ENCODE data around the gene PPM1J.

DNA sequence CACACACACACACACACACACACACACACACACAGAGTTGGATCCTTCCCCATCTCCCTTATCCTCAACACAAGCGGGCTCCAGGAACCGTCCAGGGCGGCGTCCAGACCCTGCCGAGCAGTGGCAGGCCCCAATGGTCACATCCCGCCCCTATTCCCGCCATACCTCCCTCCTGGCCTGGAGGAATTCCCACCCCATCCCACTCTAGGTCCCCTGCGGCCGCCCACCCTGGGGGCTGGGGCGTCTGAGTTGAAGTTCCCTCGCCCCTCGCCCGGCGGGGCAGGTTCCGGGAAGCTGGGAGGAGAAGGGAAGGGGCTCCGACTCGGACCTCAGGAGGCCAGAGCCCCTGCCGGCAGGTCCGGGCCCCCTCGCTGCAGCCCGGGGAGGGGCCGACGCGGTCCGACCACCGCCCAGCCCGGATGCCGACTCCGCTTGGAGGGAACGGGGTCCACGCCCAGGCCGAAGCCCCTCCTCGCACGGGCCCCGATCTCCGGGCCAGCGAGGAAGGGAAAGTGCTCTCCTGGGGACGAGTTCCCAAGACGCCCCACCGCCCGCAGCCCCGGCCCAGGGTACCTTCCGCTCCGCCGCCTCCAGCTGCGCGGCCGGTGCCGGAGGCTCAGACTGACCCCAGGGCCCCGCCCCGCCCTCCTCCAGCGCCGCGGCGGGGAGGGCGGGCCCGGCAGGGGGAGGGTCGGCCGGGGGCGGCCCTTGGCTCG, 8.5 kb downstream of the PPM1J start, which contains the start of gene RHOC:
- TF ChIP-seq EZH2 (IDR thresholded peaks at IDR 0.05; ENCODE audit: borderline replicate concordance): no peak
- TF ChIP-seq, protein P1, sequence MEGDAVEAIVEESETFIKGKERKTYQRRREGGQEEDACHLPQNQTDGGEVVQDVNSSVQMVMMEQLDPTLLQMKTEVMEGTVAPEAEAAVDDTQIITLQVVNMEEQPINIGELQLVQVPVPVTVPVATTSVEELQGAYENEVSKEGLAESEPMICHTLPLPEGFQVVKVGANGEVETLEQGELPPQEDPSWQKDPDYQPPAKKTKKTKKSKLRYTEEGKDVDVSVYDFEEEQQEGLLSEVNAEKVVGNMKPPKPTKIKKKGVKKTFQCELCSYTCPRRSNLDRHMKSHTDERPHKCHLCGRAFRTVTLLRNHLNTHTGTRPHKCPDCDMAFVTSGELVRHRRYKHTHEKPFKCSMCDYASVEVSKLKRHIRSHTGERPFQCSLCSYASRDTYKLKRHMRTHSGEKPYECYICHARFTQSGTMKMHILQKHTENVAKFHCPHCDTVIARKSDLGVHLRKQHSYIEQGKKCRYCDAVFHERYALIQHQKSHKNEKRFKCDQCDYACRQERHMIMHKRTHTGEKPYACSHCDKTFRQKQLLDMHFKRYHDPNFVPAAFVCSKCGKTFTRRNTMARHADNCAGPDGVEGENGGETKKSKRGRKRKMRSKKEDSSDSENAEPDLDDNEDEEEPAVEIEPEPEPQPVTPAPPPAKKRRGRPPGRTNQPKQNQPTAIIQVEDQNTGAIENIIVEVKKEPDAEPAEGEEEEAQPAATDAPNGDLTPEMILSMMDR (IDR thresholded peaks at IDR 0.05; ENCODE audit: poor library complexity): no peak

All from hepatocyte (in vitro differentiated cells).